Suprapubic skin (tissue), 3 donors: Measurements from ENCODE around the gene SPIRE1.

Experiments used
- POLR2A ChIP-seq, 2 donors: fragments of 450-650 bp; IDR thresholded peaks; one replicate each; pipeline ENCODE4 v1.6.1; 2017; ENCODE audit warnings: antibody characterized with exemption in 2 of 2, mild to moderate bottlenecking in 2 of 2, moderate library complexity in 2 of 2
- TF ChIP-seq, protein P1 (sequence below), 2 donors: fragments of 200-600 bp in 1 of 2; fragments of 450-650 bp in 1 of 2; sonication (generic) in 1 of 2; IDR thresholded peaks; one replicate each; pipeline ENCODE4 v1.5.1; 2016 to 2019; ENCODE audit warnings: antibody characterized with exemption in 2 of 2, mild to moderate bottlenecking in 1 of 2, moderate library complexity in 1 of 2

DNA sequence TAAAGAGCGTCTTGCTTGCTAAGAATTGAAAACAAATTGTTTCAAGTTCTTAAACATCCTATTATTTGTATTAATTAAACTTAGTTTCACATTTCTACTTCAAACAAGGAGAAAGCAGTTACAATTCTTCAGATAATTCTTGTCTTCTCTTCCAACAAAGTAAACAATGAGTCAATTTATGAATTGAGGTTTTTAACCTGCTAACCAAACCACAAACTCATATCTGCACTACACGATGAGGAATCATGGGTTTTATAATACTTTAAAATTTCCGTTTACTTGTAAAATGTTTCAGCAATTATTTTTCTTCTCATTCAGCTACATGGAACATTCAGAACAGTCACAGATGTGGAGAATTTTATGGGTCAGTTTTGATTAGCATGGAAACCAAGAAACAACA is 114.2 kb downstream of the SPIRE1 start:
- TF ChIP-seq, protein P1, sequence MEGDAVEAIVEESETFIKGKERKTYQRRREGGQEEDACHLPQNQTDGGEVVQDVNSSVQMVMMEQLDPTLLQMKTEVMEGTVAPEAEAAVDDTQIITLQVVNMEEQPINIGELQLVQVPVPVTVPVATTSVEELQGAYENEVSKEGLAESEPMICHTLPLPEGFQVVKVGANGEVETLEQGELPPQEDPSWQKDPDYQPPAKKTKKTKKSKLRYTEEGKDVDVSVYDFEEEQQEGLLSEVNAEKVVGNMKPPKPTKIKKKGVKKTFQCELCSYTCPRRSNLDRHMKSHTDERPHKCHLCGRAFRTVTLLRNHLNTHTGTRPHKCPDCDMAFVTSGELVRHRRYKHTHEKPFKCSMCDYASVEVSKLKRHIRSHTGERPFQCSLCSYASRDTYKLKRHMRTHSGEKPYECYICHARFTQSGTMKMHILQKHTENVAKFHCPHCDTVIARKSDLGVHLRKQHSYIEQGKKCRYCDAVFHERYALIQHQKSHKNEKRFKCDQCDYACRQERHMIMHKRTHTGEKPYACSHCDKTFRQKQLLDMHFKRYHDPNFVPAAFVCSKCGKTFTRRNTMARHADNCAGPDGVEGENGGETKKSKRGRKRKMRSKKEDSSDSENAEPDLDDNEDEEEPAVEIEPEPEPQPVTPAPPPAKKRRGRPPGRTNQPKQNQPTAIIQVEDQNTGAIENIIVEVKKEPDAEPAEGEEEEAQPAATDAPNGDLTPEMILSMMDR (IDR thresholded peaks at IDR 0.05): no peak
- TF ChIP-seq POLR2A (IDR thresholded peaks at IDR 0.05): no peak
